Measurements from ENCODE around the gene CLSTN2.

- TF ChIP-seq CTCF (IDR thresholded peaks at IDR 0.05; ENCODE audit: low read length) (no peak), EZH2 (optimal IDR thresholded peaks at IDR 0.05; ENCODE audit: low read depth, low read length) (no peak), EZH2phosphoT487 (IDR thresholded peaks at IDR 0.05; ENCODE audit: low read length) (no peak)
Observed at GRCh38 chr3:140225996-140226395, 291.0 kb downstream of the CLSTN2 start.

Data from MM.1S (cell line).